ENCODE measurements around the gene DENND1C. TPM values are rescaled to one million over a fixed set of nuclear protein-coding genes. Genes with fewer than 3 reads are reported as not detected.

Gene DENND1C
- total RNA-seq = 1 to 10 TPM in 1 of 4 donors, under 1 TPM in 2, not detected in 1; 0.27 to 1.2 (median 0.29) TPM

- H3K9me3 ChIP-seq = no peaks in the 10 kb centered on the region
- no peak for ATAC-seq
- H3K27me3 ChIP-seq = peaks cover 6 to 20% (median 20%) of the 10 kb centered on the region in 3 donors
- H3K36me3 ChIP-seq = no peaks in the 10 kb centered on the region
- in situ Hi-C loops (cut with MboI; ENCODE audit: low sequenced_read_pairs in 4 of 4) = no loop called here
- H3K27ac ChIP-seq = no peak within 1 kb of the TSS
- DNase-seq = no peak
- TF ChIP-seq POLR2A (IDR thresholded peaks at IDR 0.05) (no peak), CTCF (IDR thresholded peaks at IDR 0.05 in 4 of 5, conservative IDR thresholded peaks at IDR 0.05 in 1 of 5) (peak in 3 of 5 experiments; percentile 21 to 36 (median 26))
- H3K4me1 ChIP-seq = no peaks in the 10 kb centered on the region
- H3K4me3 ChIP-seq = peak within 1 kb of the TSS in 2 of 4 donors; percentile 13 to 28
- intact Hi-C loops (cut with DNase I; ENCODE audit: low total_unique reads) = no loop called here
Measured at GRCh38 chr19:6481541-6482342, at the start of gene DENND1C. DENND1C (minus strand) TSS chr19:6481787; CDS start chr19:6481695, 92 bp downstream.

DNA sequence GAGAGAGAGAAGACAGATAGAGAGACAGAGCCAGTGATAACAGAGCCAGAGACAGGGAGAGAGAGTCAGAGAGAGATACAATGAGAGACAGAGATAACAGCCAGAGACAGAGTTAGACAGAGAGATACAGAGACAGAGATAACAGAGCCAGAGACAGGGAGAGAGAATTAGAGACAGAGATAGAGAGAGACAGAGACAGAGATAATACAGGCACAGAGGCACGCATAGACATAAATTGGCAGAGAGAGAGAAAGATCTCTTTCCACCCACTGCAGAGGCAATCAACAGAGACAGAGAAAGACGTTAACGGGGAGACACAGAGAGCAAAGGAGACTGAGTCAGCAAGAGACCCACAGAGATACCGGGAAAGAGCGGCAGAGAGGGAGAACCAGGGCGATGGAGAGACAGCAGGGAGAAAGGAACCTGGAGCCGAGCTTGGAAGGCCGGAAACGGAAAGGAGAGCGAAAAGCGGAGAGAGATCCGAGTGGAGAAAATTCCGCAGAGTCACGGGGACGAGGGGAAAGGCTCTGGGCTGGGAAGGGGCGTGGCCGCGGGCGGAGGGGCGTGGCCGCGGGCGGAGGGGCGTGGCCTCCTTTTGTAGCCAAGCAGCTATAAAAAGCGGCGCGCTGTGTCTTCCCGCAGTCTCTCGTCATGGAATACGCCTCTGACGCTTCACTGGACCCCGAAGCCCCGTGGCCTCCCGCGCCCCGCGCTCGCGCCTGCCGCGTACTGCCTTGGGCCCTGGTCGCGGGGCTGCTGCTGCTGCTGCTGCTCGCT is 49.0 kb upstream of the DENND1C start, which contains the start of gene TNFSF9:
Gene TNFSF9 (plus strand): TSS at position 641 of the 777 bp plus-strand sequence. CDS start 11 bp downstream, at position 652.
- H3K9me3 ChIP-seq = no peaks in the 10 kb centered on the region
- TF ChIP-seq POLR2A (IDR thresholded peaks at IDR 0.05) (peak; percentile 82 to 92), CTCF (IDR thresholded peaks at IDR 0.05 in 4 of 5, conservative IDR thresholded peaks at IDR 0.05 in 1 of 5) (no peak)
- H3K36me3 ChIP-seq = no peaks in the 10 kb centered on the region
- DNase-seq (peak; percentile 82 to 85), ATAC-seq (peak; percentile 95)
- H3K4me1 ChIP-seq = peaks cover 25 to 29% of the 10 kb centered on the region in 2 donors
- peaks cover 8 to 23% (median 10%) of the 10 kb centered on the region in 3 donors for H3K27me3 ChIP-seq
- intact Hi-C loops (cut with DNase I; ENCODE audit: low total_unique reads) (loop anchor here (2.0 to 5.0 kb wide), 3 partner anchors 14 to 207 kb away; partner anchors contain the start of genes GPR108, SLC25A23 and TRIP10), in situ Hi-C loops (cut with MboI; ENCODE audit: low sequenced_read_pairs in 4 of 4) (no loop called here)
- H3K4me3 ChIP-seq = peak within 1 kb of the TSS; percentile 67 to 75 (median 74)
- peak within 1 kb of the TSS; percentile 74 to 90 (median 86) for H3K27ac ChIP-seq

- Histone ChIP-seq H3K9me3 (no peaks in the 10 kb centered on the region), H3K27me3 (peaks cover 8 to 23% (median 10%) of the 10 kb centered on the region in 3 donors), H3K4me1 (peaks cover 25 to 29% of the 10 kb centered on the region in 2 donors), H3K36me3 (no peaks in the 10 kb centered on the region), H3K27ac (peak overlapping the region; percentile 74 to 90 (median 86)), H3K4me3 (peak overlapping the region; percentile 67 to 75 (median 74))
- DNase-seq = no peak
- ATAC-seq = no peak
- intact Hi-C loops (cut with DNase I; ENCODE audit: low total_unique reads) (loop anchor here (2.0 to 5.0 kb wide), 3 partner anchors 13 to 207 kb away; partner anchors contain the start of genes GPR108, SLC25A23 and TRIP10), in situ Hi-C loops (cut with MboI; ENCODE audit: low sequenced_read_pairs in 4 of 4) (loop anchor here in 1 of 4 donors (10.0 kb wide), 1 partner anchor 95 kb away; no protein-coding TSS in a partner anchor)
- TF ChIP-seq CTCF (IDR thresholded peaks at IDR 0.05 in 4 of 5, conservative IDR thresholded peaks at IDR 0.05 in 1 of 5) = no peak
- no peak for TF ChIP-seq POLR2A (IDR thresholded peaks at IDR 0.05)
Measured at GRCh38 chr19:6529937-6530385, 48.4 kb upstream of the DENND1C start.

DNA sequence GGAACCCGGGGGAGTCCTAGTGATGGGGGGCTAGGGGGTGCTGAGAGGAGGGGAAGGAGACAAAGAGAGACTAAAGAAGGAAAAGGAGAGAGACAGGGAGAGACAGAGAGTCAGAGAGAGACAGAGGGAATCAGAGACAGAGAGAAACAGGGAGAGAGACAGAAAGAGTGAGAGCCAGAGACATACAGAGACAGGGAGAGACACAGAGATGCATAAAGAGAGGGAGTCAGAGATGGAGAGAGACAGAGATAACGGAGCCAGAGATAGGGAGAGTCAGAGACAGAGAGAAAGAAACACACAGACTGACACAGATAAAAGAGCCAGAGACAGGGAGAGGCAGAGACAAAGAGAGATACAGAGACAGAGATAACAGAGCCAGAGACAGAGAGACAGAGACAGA is 47.8 kb upstream of the DENND1C start:
- in situ Hi-C loops (cut with MboI; ENCODE audit: low sequenced_read_pairs in 4 of 4) = loop anchor here in 1 of 4 donors (10.0 kb wide), 1 partner anchor 95 kb away; no protein-coding TSS in a partner anchor
- intact Hi-C loops (cut with DNase I; ENCODE audit: low total_unique reads) = no loop called here
- Histone ChIP-seq H3K27ac (peak overlapping the region in 2 of 4 donors; percentile 74 to 82), H3K36me3 (no peaks in the 10 kb centered on the region), H3K4me3 (peak overlapping the region; percentile 17 to 75 (median 70)), H3K9me3 (no peaks in the 10 kb centered on the region), H3K4me1 (peaks cover 25 to 29% of the 10 kb centered on the region in 2 donors), H3K27me3 (peaks cover 8 to 18% (median 10%) of the 10 kb centered on the region in 3 donors)
- TF ChIP-seq CTCF (IDR thresholded peaks at IDR 0.05 in 4 of 5, conservative IDR thresholded peaks at IDR 0.05 in 1 of 5) = no peak
- no peak for TF ChIP-seq POLR2A (IDR thresholded peaks at IDR 0.05)
- DNase-seq (no peak), ATAC-seq (no peak)

All from gastrocnemius medialis (tissue), 4 donors.